ENCODE results near the gene EHD3.
A peak's percentile ranks its signal among the peaks of the same experiment; 100 is the strongest.

EHD3 gene

DNA sequence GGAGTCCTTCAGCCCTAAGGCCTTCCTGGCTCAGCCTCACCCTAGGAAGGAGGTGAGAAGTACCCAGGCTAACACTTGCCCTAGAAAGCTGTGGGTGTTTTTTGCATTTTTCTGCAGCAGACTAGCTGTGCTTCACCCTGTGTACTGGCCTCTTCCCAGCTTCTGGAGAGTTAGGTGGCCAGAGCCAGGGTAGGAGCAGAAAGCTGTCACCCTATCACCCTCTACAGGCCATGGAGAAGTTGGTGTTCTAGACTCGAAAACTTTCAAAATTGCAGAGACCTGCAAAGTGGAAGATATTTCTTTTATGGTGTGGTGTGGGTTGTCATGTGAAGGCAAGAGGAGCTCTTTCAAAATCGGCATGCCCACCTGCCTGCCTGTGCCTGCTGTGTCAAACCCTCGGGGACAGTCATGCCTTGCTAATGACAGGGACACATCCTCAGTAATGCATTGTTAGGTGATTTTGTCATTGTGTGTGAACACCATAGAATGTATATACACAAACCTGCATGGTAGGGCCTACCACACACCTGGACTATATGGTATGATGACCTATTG, 29.8 kb downstream of the EHD3 start:
- Histone ChIP-seq H3K4me3 (ENCODE audit: low read depth, low read length) (no peak overlapping the region), H3K27ac (no peak overlapping the region), H3K36me3 (replicated peaks) (peaks cover 19% of the 10 kb centered on the region), H3K27me3 (replicated peaks) (no peaks in the 10 kb centered on the region)
- DNase-seq: no peak
- in situ Hi-C loops (cut with HindIII; ENCODE audit: low pct_ligation_motif_present, low sequenced_read_pairs): no loop called here
- TF ChIP-seq, protein P1, sequence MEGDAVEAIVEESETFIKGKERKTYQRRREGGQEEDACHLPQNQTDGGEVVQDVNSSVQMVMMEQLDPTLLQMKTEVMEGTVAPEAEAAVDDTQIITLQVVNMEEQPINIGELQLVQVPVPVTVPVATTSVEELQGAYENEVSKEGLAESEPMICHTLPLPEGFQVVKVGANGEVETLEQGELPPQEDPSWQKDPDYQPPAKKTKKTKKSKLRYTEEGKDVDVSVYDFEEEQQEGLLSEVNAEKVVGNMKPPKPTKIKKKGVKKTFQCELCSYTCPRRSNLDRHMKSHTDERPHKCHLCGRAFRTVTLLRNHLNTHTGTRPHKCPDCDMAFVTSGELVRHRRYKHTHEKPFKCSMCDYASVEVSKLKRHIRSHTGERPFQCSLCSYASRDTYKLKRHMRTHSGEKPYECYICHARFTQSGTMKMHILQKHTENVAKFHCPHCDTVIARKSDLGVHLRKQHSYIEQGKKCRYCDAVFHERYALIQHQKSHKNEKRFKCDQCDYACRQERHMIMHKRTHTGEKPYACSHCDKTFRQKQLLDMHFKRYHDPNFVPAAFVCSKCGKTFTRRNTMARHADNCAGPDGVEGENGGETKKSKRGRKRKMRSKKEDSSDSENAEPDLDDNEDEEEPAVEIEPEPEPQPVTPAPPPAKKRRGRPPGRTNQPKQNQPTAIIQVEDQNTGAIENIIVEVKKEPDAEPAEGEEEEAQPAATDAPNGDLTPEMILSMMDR (IDR thresholded peaks at IDR 0.05; ENCODE audit: low read depth, low read length, missing control alignments): no peak

DNA sequence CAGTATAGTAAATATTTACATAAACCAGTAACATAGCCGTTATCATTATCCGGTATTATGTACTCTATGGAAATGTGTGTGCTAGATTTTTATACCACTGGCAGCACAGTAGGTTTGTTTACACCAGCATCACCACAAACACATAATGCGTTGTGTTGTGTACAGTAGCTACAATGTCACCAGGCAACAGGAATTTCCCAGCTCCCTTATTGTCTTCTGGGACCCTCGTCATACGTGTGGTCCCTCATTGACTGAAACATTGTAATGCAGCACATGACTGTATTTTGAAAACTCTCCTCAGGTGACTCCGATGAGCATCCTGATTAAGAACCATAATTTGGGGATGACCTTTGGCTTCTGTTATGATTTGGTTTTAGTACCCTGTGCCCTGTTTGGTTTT, 31.3 kb downstream of the EHD3 start:
- Histone ChIP-seq H3K4me3 (ENCODE audit: low read depth, low read length) (no peak overlapping the region), H3K27me3 (replicated peaks) (no peaks in the 10 kb centered on the region), H3K27ac (no peak overlapping the region), H3K36me3 (replicated peaks) (peaks cover 19% of the 10 kb centered on the region)
- no peak for DNase-seq
- in situ Hi-C loops (cut with HindIII; ENCODE audit: low pct_ligation_motif_present, low sequenced_read_pairs): no loop called here
- TF ChIP-seq, protein P1 (IDR thresholded peaks at IDR 0.05; ENCODE audit: low read depth, low read length, missing control alignments): no peak

DNA sequence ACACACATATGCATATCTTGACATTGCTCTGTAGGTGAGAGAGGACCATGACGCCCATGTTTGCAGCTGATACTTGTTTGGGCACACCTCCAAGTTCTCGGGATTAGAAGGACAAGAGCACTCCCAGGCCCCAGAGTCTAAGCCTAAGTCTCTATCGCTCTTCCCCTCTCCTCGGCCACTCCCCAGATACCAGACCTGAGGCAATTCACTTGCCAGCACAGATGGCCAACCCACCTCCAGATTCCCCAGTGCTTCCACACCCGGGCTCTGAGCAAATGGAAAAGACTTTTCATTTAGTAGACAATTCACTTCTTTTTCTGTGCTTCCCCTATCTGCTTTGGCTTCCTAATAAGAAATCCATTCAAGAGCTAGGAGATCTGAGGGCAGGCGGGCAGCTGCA, 32.9 kb downstream of the EHD3 start:
- no peak overlapping the region for H3K27ac ChIP-seq
- H3K4me3 ChIP-seq (ENCODE audit: low read depth, low read length): no peak overlapping the region
- no peaks in the 10 kb centered on the region for H3K27me3 ChIP-seq (replicated peaks)
- no peak for DNase-seq
- TF ChIP-seq, protein P1 (IDR thresholded peaks at IDR 0.05; ENCODE audit: low read depth, low read length, missing control alignments): no peak
- in situ Hi-C loops (cut with HindIII; ENCODE audit: low pct_ligation_motif_present, low sequenced_read_pairs): no loop called here
- peaks cover 8% of the 10 kb centered on the region for H3K36me3 ChIP-seq (replicated peaks)

DNA sequence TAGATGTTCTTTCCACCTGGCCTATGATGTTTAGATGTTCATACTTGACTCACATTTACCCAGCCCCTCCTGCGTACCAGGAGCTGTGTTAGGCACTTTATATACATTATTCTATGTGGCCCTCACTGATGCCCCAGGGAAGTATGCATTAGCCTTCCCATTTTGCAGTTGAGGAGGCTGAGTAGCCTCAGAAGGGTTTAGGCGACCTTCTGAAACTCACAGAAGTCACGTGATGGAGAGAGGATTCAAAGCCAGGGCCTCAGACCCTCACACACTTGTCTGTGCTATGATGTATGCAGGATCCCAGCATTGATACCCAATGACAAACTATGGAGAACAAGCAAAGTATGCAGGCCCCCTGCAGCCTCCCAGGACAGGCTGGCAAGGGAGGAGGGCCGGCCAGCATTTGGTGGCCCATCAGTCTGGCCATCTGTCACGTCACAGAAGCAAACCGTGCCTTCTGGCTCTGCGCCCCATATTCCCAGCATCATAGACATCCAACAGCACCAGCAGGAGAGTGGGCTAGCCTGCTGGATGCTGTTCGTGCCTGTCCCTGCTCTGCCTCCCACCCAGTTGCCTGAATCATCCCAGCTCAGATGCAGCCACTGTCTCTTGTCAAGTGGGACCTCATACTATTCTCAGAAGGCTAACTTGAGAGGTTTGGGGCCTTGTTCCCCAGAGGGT, 33.6 kb downstream of the EHD3 start:
- in situ Hi-C loops (cut with HindIII; ENCODE audit: low pct_ligation_motif_present, low sequenced_read_pairs): no loop called here
- TF ChIP-seq, protein P1 (IDR thresholded peaks at IDR 0.05; ENCODE audit: low read depth, low read length, missing control alignments): no peak
- H3K27ac ChIP-seq: no peak overlapping the region
- H3K4me3 ChIP-seq (ENCODE audit: low read depth, low read length): no peak overlapping the region
- DNase-seq: no peak
- no peaks in the 10 kb centered on the region for H3K27me3 ChIP-seq (replicated peaks)
- H3K36me3 ChIP-seq (replicated peaks): peaks cover 5% of the 10 kb centered on the region

DNA sequence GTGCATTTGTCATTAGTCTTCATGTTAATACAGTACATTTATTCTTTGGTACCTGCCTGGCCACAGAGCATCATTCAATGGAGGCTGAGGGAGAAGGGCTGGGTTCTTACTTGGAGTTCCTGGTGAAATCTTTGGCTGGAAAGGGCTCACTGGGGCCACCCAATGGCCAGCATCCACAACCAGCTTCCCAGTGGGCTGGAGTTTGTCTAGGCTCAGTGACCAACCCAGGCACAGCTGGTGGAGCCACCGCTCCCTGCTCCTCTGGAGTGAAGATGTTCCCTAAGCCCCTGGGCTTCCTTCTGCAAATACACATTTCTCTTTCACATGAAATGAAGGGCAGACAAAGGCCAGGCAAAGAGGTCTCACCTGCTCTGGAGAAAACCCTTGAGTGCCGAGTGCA, 34.4 kb downstream of the EHD3 start:
- Histone ChIP-seq H3K4me3 (ENCODE audit: low read depth, low read length) (no peak overlapping the region), H3K27me3 (replicated peaks) (no peaks in the 10 kb centered on the region), H3K36me3 (replicated peaks) (peaks cover 5% of the 10 kb centered on the region), H3K27ac (no peak overlapping the region)
- TF ChIP-seq, protein P1 (IDR thresholded peaks at IDR 0.05; ENCODE audit: low read depth, low read length, missing control alignments): peak; percentile 34
- in situ Hi-C loops (cut with HindIII; ENCODE audit: low pct_ligation_motif_present, low sequenced_read_pairs): no loop called here
- no peak for DNase-seq

DNA sequence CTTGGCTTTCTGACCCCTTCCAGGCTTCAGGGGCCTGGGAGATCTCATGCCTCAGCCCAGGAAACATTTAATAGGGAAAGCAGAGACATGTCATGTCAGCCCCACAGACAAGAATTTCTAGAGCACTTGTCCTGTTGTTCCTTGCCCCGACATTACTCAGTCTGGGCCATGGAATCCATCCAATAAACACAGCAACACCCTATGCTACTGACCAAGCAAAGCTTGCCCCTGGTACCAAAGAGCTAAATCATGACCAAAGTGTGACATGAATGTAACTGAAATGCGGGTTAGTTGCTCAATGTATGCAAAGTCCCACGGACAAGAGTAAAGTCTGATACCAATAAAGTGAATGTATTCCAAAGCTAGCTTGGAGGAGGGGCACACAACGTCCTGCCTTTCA, 35.1 kb downstream of the EHD3 start:
- no peak overlapping the region for H3K4me3 ChIP-seq (ENCODE audit: low read depth, low read length)
- H3K27ac ChIP-seq: no peak overlapping the region
- peak; percentile 39 for DNase-seq
- H3K27me3 ChIP-seq (replicated peaks): no peaks in the 10 kb centered on the region
- in situ Hi-C loops (cut with HindIII; ENCODE audit: low pct_ligation_motif_present, low sequenced_read_pairs): no loop called here
- H3K36me3 ChIP-seq (replicated peaks): peaks cover 2% of the 10 kb centered on the region
- TF ChIP-seq, protein P1 (IDR thresholded peaks at IDR 0.05; ENCODE audit: low read depth, low read length, missing control alignments): no peak

Data from brain microvascular endothelial cell (primary cell).